CD4-positive, alpha-beta T cell treated with Interferon alpha-2 for 1 hour (primary cell): ENCODE results near the gene C14orf132.
"Not testable (repeated sequence)": the region's sequence is repeated elsewhere in the genome, so short reads cannot be mapped to it uniquely, and the experiment has no call there.

Source experiments
- DNase-seq, 2 donors: peaks; one replicate each; pipeline ENCODE4 v3.0.0-alpha.2; 2020 to 2022

C14orf132 gene

DNA sequence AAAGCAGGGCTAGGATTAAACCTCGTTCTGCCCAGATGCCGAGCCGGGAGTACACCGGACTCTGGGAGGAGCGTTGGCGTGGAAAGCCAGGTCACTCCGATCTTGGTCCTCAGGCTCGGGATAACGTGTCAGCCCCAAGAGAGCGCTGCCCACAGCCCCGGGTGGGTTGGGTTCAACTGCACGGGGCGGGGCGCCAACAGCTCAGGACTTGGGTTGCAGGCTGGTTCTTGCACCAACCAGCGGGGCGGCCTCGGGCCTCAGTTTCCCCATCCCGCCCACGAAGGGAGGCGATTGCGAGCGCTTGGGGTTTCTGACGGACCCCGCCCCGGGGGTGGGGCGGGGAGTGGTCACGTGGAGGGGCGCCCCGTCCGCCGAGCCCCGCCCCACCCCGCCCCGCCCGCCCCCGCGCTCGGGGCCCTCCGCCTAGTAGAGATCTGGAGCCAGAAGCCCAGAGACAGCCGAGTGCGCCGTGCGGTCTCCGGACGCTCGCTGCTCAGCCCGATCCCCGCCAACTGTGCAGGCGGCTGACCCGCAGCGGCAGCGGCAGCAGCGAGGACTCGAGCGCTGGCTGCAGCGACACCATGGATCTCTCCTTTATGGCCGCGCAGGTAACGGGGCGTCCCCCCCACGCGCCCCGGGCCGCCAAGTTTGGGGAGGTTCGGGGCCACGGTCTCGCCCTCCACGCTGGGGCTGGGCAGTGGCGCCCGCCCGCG lies at the start of gene C14orf132:
C14orf132 (plus strand) TSS at position 443 of the 713 bp plus-strand sequence; CDS start at position 582, 139 bp downstream.
- DNase-seq = peak; percentile 14 to 51

DNA sequence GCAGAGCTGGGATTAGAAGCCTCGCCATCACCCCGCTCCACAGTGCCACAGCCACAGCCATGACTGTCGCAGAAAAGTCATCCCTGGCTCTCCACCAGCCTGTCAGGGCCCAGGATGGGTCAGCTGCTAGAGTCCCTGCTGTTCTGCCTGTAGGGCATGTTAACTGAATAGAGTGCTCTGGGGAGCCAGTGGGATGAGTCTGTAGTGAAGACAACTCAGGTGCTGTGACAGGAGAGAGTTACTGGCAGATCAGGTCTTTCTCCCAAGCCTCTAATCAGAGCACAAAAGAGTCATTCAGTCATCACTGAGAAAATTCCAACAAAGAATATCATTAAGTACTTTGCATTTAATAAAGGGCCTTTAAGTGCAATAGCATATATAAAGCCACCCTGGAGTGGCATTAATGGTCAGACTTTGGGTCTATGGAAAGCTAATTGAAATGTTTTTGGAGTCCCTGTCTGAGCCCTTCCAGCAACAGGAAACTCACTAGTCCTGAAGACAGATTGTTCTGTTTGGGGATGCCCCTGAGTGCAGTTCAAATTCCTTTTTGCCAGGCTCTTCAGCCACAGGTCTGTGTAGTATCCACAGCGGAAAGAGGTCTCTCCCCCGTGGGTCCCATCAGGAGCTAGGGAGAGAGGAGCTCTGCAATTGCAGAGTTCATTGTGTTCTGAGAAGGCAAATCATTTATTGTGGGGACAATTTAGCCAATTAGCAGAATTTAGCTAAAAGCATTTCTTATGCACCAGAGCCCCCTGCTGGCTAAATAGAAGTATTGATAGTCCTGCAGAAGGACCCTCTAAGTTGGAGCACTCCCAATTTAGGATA lies 45.2 kb upstream of the C14orf132 start:
- peak; percentile 15 to 31 for DNase-seq

DNA sequence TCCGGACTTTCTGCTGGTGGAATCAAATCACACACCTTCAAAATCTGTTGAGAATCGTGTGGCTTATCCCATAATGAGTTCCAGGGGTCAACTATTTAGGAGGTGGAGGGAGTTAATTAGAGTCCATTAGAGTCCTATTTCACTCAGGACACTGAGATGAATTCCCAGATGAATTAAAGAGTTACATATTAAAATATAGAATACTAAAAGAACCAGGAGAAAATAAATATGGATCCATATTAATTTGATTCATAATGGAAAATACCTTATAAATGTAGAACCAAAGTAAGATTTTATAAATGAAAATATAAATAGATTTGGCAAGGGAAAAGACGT lies 44.6 kb upstream of the C14orf132 start:
- no peak for DNase-seq

- DNase-seq = no peak
Measured at GRCh38 chr14:95998656-95999055, 40.5 kb upstream of the C14orf132 start.

GRCh38 chr14:96001866-96002497 lies 37.2 kb upstream of the C14orf132 start:
- DNase-seq = no peak

DNA sequence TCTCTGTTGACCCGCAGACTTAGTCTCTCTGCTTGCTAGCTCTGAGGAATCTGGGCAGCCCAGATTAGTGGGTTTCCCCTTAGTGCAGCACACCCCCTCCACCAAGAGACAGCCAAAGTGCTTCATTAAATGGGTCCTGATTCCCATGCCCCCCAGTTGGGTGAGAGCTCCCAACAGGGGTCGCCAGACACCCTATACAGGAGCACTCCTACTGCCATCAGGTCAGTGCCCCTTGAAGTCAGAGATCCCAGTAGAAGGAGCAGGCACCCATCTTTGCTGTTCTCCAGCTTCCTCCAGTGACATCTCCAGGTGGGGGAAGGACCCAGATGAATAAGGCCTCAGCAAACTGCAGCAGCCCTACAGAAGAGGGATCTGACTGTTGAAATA lies 36.7 kb upstream of the C14orf132 start:
- DNase-seq = no peak

DNA sequence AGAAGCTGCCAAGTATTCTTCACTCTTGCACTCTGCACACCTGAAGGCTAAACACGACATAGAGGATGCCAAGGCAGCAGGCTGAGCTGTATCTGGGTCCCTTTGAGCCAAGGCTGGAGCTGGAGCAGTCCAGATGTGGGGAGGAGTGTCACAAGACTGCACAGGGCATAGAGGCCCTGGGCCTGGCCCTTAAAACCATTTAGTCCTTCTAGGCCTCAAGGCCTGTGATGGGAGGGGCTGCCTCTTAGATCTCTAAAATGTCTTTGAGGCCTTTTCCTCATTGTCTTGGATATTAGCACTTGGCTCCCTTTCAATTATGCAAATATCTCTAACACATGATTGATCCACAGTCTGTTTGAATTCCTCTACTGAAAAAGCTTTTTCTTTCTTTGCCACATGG lies 28.0 kb upstream of the C14orf132 start:
- no peak for DNase-seq

GRCh38 chr14:96011607-96012006 lies 27.6 kb upstream of the C14orf132 start:
- no peak for DNase-seq

GRCh38 chr14:96012757-96013156 lies 26.4 kb upstream of the C14orf132 start:
- DNase-seq = not testable (repeated sequence)

DNA sequence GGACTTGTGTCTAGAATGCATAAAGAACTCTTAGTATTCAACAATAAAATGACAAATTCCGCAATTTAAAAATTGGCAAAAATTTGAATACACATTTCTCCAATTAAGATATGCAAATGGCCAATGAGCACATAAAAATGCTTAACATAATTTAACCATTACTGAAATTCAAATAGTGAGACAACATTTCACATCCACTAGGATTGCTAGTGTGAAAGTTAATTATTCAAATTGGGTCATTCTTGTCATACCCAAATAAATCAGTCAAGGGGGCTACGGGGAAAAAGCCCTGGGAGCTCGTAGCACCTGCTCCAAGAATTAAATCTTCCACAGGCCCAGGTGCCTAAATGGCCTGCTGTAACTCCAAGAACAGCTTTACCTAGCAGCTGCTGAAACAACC lies 25.0 kb upstream of the C14orf132 start:
- DNase-seq = no peak

GRCh38 chr14:96016501-96017160 lies 22.5 kb upstream of the C14orf132 start:
- no peak for DNase-seq

GRCh38 chr14:96017882-96018281 lies 21.3 kb upstream of the C14orf132 start:
- no peak for DNase-seq

DNA sequence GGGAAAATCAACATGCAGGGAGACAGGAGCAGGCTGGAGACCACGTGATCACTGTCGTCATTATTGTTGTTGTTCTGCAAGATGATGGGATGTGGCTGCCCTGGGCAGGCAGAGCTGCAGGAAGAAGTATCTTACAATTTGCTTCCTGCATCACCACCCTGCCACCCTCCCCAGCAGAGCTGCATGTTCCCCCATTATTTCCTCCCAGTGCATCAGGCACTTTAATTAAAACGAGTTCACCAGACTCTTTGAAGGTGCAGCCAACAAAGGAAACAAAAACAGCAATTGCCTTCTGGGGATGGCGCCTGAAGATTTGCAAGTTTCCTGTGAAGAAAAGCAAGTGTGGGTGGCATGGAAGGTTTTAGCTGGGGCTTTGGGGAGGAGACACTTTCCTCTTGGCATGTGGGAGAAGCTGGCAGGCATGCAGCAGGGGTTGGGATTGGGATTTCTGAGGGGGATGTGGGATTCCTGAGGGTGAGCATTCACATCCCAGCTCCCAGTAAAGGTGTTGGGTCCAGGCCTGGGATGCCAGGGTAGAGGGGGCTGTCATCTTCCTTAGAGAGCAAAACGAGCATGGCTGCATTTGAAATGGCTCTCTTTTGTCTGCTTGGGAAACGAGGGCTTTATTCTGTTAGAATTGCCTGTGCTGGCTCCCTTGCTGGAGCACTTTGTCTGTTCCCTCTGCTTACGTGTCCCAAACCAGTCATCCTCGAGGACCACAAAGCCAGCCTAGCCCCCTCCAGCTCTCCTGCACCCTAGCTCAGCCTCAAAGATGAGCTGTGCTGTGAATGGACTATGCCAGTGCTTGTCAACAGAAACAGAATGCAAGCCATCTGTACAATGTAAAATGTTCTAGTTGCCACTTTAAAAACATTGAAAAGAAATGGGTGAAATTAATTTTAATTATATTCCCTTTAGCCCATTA lies 11.5 kb upstream of the C14orf132 start:
- DNase-seq = no peak

- DNase-seq = no peak
Measured at GRCh38 chr14:96029089-96029645, 10.0 kb upstream of the C14orf132 start.

DNA sequence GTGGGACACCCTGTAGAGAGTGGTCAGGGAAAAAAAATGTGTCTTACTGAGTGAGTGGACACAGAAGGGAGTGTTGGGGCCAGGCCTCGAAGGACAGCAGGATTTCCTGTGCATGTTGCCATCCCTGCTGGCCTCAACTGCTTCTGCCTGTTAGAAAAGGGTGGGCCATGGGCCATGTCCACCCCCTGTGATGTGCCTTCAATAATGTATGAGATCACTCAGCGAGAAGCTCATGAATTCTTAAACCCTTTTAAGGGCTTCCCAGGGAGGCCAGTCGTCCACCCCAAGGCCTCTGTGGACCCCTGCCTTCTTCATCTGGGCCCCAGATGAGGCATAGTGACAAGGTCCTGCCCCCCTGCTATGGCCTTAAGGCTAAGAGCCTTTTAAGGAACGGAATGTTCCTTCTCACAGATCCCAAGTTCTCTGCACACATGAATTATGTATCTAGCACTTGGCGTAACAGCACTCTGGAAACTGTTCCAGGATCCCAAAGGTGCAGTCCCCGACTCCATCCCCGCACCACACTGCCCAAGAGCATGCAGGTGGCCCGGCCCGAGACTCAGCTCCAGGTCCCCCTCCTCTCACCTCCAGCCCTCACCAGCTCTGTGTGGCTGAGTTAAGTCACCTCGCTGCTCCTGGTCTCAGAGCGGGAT lies 8.9 kb upstream of the C14orf132 start:
- no peak for DNase-seq

DNA sequence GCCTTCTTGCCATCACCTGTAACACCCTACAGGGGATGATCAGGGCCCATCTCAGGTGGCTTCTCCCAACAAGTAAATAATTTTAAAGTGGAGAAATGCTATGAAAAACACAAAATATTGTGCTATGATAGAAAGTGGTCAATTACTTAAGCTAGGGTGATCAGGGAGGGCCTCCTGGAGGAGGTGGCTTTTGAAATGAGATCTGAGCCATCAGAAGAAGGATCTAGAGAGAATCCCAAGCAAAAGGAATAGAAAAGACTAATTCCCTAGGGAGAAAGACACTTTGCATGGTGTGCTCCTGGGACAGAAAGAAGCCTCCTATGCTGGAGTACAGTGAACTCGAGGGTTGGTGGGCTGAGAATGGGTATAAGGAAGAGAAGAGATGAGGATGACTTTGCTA lies 7.5 kb upstream of the C14orf132 start:
- no peak for DNase-seq

DNA sequence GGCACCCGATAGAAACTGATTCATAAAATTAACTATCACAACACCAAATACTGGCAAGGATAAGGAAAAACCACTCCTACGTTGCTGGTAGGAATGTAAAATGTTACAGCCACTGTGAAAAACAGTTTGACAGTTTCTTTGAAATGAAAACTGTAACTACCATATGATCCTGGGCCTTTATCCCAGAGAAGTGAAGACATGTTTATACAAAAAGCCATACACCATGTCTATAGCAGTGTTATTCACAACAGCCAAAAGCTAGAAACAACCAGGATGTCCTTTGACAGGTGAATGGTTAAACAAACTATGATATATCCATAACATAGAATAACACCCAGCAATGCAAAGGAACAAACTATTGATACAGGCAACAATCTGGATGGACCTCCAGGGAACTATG lies 3.7 kb upstream of the C14orf132 start:
- no peak for DNase-seq

GRCh38 chr14:96037891-96038557 lies 1.1 kb upstream of the C14orf132 start:
- no peak for DNase-seq

DNA sequence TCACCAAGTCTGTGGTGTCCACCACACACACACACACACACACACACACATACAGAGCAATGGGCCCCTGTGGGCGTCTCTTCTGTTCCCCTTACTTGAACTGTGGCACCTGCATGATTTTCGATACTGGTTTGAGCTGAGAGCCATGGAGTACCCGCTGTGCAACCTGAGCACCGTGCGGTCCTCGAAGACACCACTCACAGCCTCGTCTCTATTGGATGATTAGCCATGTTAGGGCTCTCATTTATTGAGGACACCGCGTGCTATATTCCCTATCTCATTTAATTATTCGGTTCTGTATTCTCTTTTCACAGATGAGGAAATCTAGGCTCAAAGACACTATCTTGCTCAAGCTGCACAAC lies 623 bp upstream of the C14orf132 start:
- DNase-seq = no peak

DNA sequence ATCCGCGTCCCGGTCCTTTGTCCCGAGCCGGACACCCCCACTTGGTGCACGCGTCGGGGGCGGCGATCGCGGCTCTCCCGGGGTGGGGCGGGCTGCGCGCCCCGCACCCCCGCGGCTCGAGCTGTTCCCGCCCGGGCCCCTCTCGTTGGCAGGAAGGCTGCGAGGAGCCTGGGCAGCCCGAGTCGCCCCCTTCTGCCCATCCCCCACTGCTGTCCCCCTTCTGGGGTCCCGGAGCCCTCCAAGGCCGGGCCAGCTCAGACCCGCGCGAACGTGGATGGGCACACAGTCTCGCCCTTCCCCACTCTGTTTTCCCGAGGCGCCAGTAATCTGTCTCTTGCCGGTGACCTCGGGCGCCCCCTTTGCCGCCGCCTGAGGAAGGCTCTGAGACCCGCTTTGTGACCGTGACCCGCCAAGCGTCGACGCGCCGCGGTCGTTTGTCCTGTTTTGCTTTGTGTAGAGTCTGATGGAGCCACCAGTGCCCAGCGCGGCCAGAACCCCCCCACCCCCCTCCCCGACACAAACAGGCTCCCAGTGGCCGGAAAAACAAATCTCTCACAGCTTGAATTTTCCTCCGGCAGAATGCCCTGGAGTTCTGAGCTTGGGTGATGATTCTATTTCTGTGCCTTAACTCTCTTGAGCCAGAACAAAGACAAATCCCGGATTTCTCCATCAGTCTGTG lies 610 bp downstream of the C14orf132 start:
- DNase-seq = no peak
